ENCODE data around the gene CCDC116. TPM values are rescaled to one million over a fixed set of nuclear protein-coding genes. Genes with fewer than 3 reads are reported as not detected.

Gene CCDC116
- total RNA-seq, 1 donor from 2014 or later: 1.0 TPM

- POLR2A ChIA-PET: no interaction called here
- H3K36me3 Mint-ChIP-seq (ENCODE audit: low read depth): peaks cover 71% of the 10 kb centered on the region
Observed at GRCh38 chr22:21624120-21624879, 8.3 kb upstream of the CCDC116 start.

GRCh38 chr22:21624880-21625791 is 7.4 kb upstream of the CCDC116 start:
- H3K4me3 Mint-ChIP-seq: no peak overlapping the region
- intact Hi-C loops (cut with micrococcal nuclease): loop anchor here (10.0 kb wide), 1 partner anchor 50 kb away; no protein-coding TSS in a partner anchor
- ChIA-PET POLR2A (interaction anchor here (0.6 to 0.8 kb wide), 2 partner anchors 31 to 158 kb away, joined by 3 to 4 read pairs; no protein-coding TSS in a partner anchor), CTCF (no interaction called here)
- peaks cover 39% of the 10 kb centered on the region for H3K4me1 Mint-ChIP-seq
- H3K36me3 Mint-ChIP-seq (ENCODE audit: low read depth): peaks cover 69% of the 10 kb centered on the region
- H3K27ac Mint-ChIP-seq: peak overlapping the region; percentile 10
- ATAC-seq (ENCODE audit: low read depth) (no peak), DNase-seq (no peak)
- H3K9me3 Mint-ChIP-seq: no peaks in the 10 kb centered on the region
- no peaks in the 10 kb centered on the region for H3K27me3 Mint-ChIP-seq
- TF ChIP-seq CTCF (IDR thresholded peaks at IDR 0.05): no peak

More at GRCh38 chr22:21624120-21624879, 8.3 kb upstream of the CCDC116 start:
- intact Hi-C loops (cut with micrococcal nuclease): loop anchor here (10.0 kb wide), 1 partner anchor 49 kb away; no protein-coding TSS in a partner anchor
- Mint-ChIP-seq H3K4me1 (peaks cover 35% of the 10 kb centered on the region), H3K27me3 (no peaks in the 10 kb centered on the region), H3K27ac (peak overlapping the region; percentile 10), H3K4me3 (no peak overlapping the region), H3K9me3 (no peaks in the 10 kb centered on the region)
- CTCF ChIA-PET: no interaction called here
- ATAC-seq (ENCODE audit: low read depth) (no peak), DNase-seq (no peak)
- TF ChIP-seq CTCF (IDR thresholded peaks at IDR 0.05): no peak

GRCh38 chr22:21626073-21626734 is 6.4 kb upstream of the CCDC116 start:
- no peak overlapping the region for H3K27ac Mint-ChIP-seq
- H3K4me3 Mint-ChIP-seq: no peak overlapping the region
- no peak for TF ChIP-seq CTCF (IDR thresholded peaks at IDR 0.05)
- peaks cover 60% of the 10 kb centered on the region for H3K36me3 Mint-ChIP-seq (ENCODE audit: low read depth)
- DNase-seq: no peak
- POLR2A ChIA-PET: interaction anchor here (0.9 kb wide), 1 partner anchor 9 kb away, joined by 6 read pairs; no protein-coding TSS in a partner anchor
- no peak for ATAC-seq (ENCODE audit: low read depth)
- peaks cover 46% of the 10 kb centered on the region for H3K4me1 Mint-ChIP-seq
- H3K27me3 Mint-ChIP-seq: no peaks in the 10 kb centered on the region
- CTCF ChIA-PET: no interaction called here
- H3K9me3 Mint-ChIP-seq: no peaks in the 10 kb centered on the region
- intact Hi-C loops (cut with micrococcal nuclease): loop anchor here (10.0 kb wide), 1 partner anchor 51 kb away; no protein-coding TSS in a partner anchor

GRCh38 chr22:21626735-21627469 is 5.7 kb upstream of the CCDC116 start:
- intact Hi-C loops (cut with micrococcal nuclease): loop anchor here (10.0 kb wide), 1 partner anchor 52 kb away; no protein-coding TSS in a partner anchor
- no peak for TF ChIP-seq CTCF (IDR thresholded peaks at IDR 0.05)
- Mint-ChIP-seq H3K36me3 (ENCODE audit: low read depth) (peaks cover 55% of the 10 kb centered on the region), H3K27ac (no peak overlapping the region), H3K4me1 (peaks cover 45% of the 10 kb centered on the region), H3K9me3 (no peaks in the 10 kb centered on the region), H3K4me3 (no peak overlapping the region), H3K27me3 (no peaks in the 10 kb centered on the region)
- CTCF ChIA-PET: no interaction called here
- POLR2A ChIA-PET: interaction anchor here (0.9 to 7.4 kb wide), 2 partner anchors 10 to 15 kb away, joined by 6 to 110 read pairs; partner anchors contain the start of gene SDF2L1
- no peak for DNase-seq
- ATAC-seq (ENCODE audit: low read depth): no peak

Data from activated B cell treated with CpG ODN at 0.5 μM for 24 hours (primary cell).